Measurements from ENCODE around the gene TUBB2B.
"Not testable (repeated sequence)": the region's sequence is repeated elsewhere in the genome, so short reads cannot be mapped to it uniquely, and the experiment has no call there.

The TUBB2B gene

DNA sequence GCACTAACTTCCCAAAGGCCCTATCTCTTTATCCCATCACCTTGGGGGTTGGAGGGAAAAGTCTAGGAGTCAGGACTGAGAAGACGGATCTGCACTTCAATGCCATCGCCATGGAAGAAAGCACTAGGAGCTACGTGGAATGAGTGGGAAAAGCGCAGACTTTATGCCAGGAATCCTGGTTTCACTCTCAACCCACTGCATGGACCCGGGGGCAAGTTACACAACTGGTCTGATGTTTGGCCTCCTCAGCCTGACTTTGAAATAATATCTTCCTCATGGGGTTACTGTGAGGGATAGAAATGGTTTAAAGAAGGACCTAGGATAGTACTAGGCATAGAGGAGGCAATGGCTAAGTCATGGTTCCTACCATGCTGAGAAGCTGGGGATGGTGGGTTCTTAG, 17.8 kb upstream of the TUBB2B start:
- Histone ChIP-seq H3K36me3 (ENCODE audit: control insufficient read depth in 5 of 5, insufficient read depth in 5 of 5, low read length in 5 of 5) (no peaks in the 10 kb centered on the region), H3K9me3 (ENCODE audit: control insufficient read depth in 5 of 5, low read length in 5 of 5) (no peaks in the 10 kb centered on the region), H3K4me3 (ENCODE audit: low read depth in 1 of 5, low read length in 5 of 5) (no peak overlapping the region), H3K27ac (ENCODE audit: low read depth, low read length) (no peak overlapping the region), H3K9ac (ENCODE audit: low read length in 5 of 5) (no peak overlapping the region), H3K27me3 (ENCODE audit: control insufficient read depth in 5 of 5, insufficient read depth in 4 of 5, low read length in 5 of 5) (no peaks in the 10 kb centered on the region), H3K4me1 (ENCODE audit: control insufficient read depth in 5 of 5, insufficient read depth in 5 of 5, low read length in 5 of 5) (peaks cover 3 to 18% (median 15%) of the 10 kb centered on the region in 5 donors)

DNA sequence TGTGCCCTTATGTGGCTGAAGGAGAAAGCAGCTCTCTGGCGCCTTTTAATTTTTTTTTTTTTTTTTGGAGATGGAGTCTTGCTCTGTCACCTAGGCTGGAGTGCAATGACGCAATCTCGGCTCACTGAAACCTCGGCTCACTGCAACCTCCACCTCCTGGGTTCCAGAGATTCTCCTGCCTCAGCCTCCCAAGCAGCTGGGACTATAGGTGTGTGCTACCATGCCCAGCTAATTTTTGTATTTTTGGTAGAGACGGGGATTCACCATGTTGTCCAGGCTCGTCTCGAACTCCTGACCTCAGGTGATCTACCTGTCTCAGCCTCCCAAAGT, 17.3 kb upstream of the TUBB2B start:
- H3K4me3 ChIP-seq (ENCODE audit: low read depth in 1 of 5, low read length in 5 of 5); H3K9me3 ChIP-seq (ENCODE audit: control insufficient read depth in 5 of 5, low read length in 5 of 5); H3K27me3 ChIP-seq (ENCODE audit: control insufficient read depth in 5 of 5, insufficient read depth in 4 of 5, low read length in 5 of 5); H3K27ac ChIP-seq (ENCODE audit: low read depth, low read length); H3K36me3 ChIP-seq (ENCODE audit: control insufficient read depth in 5 of 5, insufficient read depth in 5 of 5, low read length in 5 of 5); H3K9ac ChIP-seq (ENCODE audit: low read length in 5 of 5): not testable (repeated sequence)
- peaks cover 3 to 15% (median 13%) of the 10 kb centered on the region in 5 donors for H3K4me1 ChIP-seq (ENCODE audit: control insufficient read depth in 5 of 5, insufficient read depth in 5 of 5, low read length in 5 of 5)

DNA sequence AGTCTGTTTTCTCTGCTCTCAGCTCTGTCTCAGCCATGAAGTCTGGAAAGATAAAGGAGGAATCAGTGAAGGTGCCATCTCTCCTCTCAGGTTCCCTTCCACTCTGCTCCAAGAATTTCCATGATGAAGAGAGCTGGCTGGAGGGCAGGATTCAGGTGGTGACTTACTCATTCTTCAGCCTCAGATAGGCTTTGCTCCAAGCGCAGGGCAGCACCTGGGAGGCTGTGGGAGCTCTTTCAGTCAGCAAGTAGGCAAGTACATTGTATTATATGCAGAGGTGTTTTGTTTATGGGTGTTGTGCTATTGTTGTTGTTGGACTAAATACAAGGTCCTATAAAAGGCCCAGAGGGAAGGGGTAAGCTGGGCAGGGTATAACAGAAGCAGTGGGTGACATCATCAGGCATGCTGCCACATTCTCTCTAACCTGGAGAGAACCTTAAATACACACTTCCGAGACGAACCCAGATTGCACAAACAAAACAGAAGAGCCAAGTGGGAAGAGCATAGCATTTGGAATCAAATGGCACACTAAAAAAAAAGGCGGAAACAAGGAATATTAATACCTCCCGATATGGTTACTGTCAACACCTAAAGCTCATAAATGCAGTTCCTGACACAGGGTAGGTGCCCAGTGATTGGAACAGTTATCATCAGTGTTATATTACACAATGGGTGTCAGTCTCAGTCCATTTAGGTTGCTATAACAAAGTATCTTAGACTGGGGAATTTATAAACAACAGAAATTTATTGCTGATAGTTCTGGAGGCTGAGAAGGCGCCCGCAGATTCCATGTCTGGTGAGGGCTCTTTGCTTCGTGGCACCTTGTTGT, 16.8 kb upstream of the TUBB2B start:
- no peak overlapping the region for H3K9ac ChIP-seq (ENCODE audit: low read length in 5 of 5)
- no peak overlapping the region for H3K27ac ChIP-seq (ENCODE audit: low read depth, low read length)
- H3K4me3 ChIP-seq (ENCODE audit: low read depth in 1 of 5, low read length in 5 of 5) = no peak overlapping the region
- no peaks in the 10 kb centered on the region for H3K27me3 ChIP-seq (ENCODE audit: control insufficient read depth in 5 of 5, insufficient read depth in 4 of 5, low read length in 5 of 5)
- no peaks in the 10 kb centered on the region for H3K36me3 ChIP-seq (ENCODE audit: control insufficient read depth in 5 of 5, insufficient read depth in 5 of 5, low read length in 5 of 5)
- peaks cover 3 to 15% (median 13%) of the 10 kb centered on the region in 5 donors for H3K4me1 ChIP-seq (ENCODE audit: control insufficient read depth in 5 of 5, insufficient read depth in 5 of 5, low read length in 5 of 5)
- H3K9me3 ChIP-seq (ENCODE audit: control insufficient read depth in 5 of 5, low read length in 5 of 5) = no peaks in the 10 kb centered on the region

DNA sequence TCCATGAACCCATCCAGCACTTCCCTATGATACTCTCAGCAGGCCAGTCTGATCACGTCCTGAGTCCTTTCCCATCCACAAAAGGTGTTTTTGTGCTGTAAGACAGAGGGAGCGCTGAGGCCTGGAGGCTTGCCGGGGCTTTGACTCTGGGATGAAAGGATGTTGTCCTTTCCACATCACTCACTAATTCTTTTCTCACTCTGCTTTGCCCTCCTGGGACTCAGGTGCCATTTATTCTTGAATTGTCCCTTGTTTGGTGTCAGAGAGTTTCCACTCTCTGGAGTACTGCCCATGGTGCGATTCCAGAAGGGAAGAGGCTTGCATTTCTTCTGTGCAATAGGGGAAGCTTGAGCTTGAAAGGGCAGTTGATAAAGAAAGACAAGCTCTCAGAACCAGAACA, 15.3 kb upstream of the TUBB2B start:
- Histone ChIP-seq H3K9me3 (ENCODE audit: control insufficient read depth in 5 of 5, low read length in 5 of 5) (no peaks in the 10 kb centered on the region), H3K9ac (ENCODE audit: low read length in 5 of 5) (no peak overlapping the region), H3K36me3 (ENCODE audit: control insufficient read depth in 5 of 5, insufficient read depth in 5 of 5, low read length in 5 of 5) (no peaks in the 10 kb centered on the region), H3K4me1 (ENCODE audit: control insufficient read depth in 5 of 5, insufficient read depth in 5 of 5, low read length in 5 of 5) (peaks cover 3 to 12% (median 8%) of the 10 kb centered on the region in 5 donors), H3K27me3 (ENCODE audit: control insufficient read depth in 5 of 5, insufficient read depth in 4 of 5, low read length in 5 of 5) (no peaks in the 10 kb centered on the region), H3K27ac (ENCODE audit: low read depth, low read length) (no peak overlapping the region), H3K4me3 (ENCODE audit: low read depth in 1 of 5, low read length in 5 of 5) (no peak overlapping the region)

DNA sequence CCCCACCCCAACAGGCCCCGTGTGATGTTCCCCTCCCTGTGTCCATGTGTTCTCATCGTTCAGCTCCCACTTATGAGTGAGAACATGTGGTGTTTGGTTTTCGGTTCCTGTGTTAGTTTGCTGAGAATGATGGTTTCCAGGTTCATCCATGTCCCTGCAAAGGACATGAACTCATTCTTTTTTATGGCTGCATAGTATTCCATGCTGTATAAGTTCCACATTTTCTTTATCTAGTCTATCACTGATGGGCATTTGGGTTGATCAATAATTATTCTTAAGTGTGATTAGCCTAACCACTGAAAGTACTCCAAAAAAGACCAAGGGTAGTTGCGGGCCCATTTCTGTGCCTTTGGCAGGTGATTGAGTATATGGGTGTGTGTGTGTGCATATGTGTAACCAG, 14.3 kb upstream of the TUBB2B start:
- H3K4me1 ChIP-seq (ENCODE audit: control insufficient read depth in 5 of 5, insufficient read depth in 5 of 5, low read length in 5 of 5); H3K9ac ChIP-seq (ENCODE audit: low read length in 5 of 5); H3K27ac ChIP-seq (ENCODE audit: low read depth, low read length); H3K9me3 ChIP-seq (ENCODE audit: control insufficient read depth in 5 of 5, low read length in 5 of 5); H3K4me3 ChIP-seq (ENCODE audit: low read depth in 1 of 5, low read length in 5 of 5); H3K27me3 ChIP-seq (ENCODE audit: control insufficient read depth in 5 of 5, insufficient read depth in 4 of 5, low read length in 5 of 5); H3K36me3 ChIP-seq (ENCODE audit: control insufficient read depth in 5 of 5, insufficient read depth in 5 of 5, low read length in 5 of 5): not testable (repeated sequence)

DNA sequence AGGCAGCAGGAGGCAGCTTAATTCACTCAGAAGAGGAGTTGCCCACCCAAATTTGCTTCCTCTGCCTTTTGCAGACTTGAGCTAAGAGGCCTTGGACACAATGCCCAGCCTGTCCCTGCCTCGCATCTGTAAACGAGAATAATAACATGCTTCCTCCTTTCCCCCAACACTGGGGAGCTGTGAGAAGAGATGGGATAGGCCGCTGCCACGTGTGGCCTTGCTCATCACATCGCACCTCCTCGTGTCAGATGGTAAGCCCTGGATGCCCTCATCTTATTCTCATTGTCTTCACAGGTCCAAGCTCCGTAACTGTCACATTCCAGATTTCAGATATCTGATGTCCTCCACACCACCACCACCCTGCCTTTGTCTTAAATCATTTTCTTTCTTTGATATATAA, 13.1 kb upstream of the TUBB2B start:
- Histone ChIP-seq H3K4me1 (ENCODE audit: control insufficient read depth in 5 of 5, insufficient read depth in 5 of 5, low read length in 5 of 5) (peaks cover 0 to 8% (median 0%) of the 10 kb centered on the region in 5 donors), H3K27ac (ENCODE audit: low read depth, low read length) (no peak overlapping the region), H3K9ac (ENCODE audit: low read length in 5 of 5) (no peak overlapping the region), H3K9me3 (ENCODE audit: control insufficient read depth in 5 of 5, low read length in 5 of 5) (no peaks in the 10 kb centered on the region), H3K27me3 (ENCODE audit: control insufficient read depth in 5 of 5, insufficient read depth in 4 of 5, low read length in 5 of 5) (no peaks in the 10 kb centered on the region), H3K4me3 (ENCODE audit: low read depth in 1 of 5, low read length in 5 of 5) (no peak overlapping the region), H3K36me3 (ENCODE audit: control insufficient read depth in 5 of 5, insufficient read depth in 5 of 5, low read length in 5 of 5) (no peaks in the 10 kb centered on the region)

DNA sequence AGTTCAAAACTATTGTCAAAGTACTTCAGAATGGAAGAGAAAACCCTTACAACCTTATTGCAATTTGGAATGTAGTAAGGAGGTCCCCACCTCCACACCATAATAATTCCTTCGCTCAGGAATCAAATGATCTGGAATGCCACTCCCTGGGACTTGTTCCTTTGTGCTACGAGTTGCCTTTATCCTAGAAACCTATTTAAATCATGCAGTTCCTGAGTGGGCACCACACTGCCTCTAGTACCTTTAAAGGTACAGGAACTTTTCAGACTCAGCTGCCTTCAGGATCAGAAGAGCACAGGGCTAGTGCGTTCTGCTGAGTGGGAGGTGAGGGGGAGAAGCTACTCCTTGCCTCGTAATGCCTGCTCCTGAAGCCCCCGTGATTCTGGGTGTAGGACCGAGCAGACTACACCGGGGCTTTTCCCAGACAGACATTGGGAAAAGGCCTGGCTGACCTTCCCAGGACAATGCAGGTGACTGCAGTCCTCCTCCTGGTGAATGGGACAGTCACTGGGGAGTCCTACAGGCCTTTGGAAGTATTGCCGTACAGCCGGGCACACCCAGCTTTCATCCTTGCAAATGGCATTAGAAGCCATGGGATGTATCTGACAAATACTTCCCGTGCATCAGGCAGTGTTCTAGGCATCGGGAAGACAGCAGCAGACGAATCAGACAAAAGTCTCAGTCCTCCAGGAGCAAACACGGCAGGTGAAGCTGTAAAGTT, 11.8 kb upstream of the TUBB2B start:
- H3K27ac ChIP-seq (ENCODE audit: low read depth, low read length) = no peak overlapping the region
- no peak overlapping the region for H3K9ac ChIP-seq (ENCODE audit: low read length in 5 of 5)

DNA sequence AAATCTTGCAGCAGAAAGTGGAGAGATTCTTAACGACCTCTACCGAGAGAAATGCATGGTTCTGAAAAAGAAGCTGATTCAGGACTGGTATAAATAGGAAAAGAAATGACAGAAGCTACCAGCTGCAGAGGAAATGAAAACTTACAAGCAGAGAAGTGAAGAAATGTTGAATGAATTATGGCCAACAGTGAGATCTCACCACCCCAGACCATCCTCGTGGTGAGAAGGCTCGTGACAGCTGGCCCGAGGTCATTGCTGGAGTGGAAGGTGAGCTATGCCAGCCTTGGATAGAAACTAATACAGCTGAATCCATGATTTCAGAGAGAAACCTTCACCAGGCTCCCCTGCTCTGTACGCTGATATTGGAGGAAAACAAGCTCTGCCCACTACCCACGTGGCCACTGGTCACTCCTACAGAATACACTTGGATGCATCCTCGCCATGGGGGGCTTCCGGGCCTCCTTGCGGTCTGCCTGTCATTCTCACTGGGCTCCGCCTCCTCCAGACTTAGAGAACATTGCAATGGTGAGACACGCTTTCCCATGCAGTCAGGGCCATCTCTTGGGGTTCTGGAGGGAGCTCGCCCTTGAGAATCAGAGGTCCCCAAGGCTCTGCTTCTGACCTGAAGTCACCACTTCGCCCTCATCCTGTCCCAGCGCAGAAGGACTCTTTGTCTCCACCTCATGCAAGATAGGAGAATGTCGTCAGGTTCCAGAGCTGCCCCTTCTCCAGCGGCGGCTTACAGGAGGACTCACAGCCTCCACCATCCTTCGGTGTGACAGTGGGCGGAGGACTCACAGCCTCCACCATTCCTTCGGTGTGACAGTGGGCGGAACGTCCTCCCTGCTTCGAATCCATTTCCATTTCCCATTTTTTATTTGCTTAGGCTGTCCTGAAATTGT, 10.6 kb upstream of the TUBB2B start:
- Histone ChIP-seq H3K9ac (ENCODE audit: low read length in 5 of 5) (peak overlapping the region in 1 of 5 donors; percentile 17), H3K4me3 (ENCODE audit: low read depth in 1 of 5, low read length in 5 of 5) (no peak overlapping the region), H3K27ac (ENCODE audit: low read depth, low read length) (no peak overlapping the region), H3K27me3 (ENCODE audit: control insufficient read depth in 5 of 5, insufficient read depth in 4 of 5, low read length in 5 of 5) (peaks cover 0 to 7% (median 3%) of the 10 kb centered on the region in 5 donors), H3K4me1 (ENCODE audit: control insufficient read depth in 5 of 5, insufficient read depth in 5 of 5, low read length in 5 of 5) (peaks cover 0 to 12% (median 0%) of the 10 kb centered on the region in 5 donors), H3K36me3 (ENCODE audit: control insufficient read depth in 5 of 5, insufficient read depth in 5 of 5, low read length in 5 of 5) (no peaks in the 10 kb centered on the region), H3K9me3 (ENCODE audit: control insufficient read depth in 5 of 5, low read length in 5 of 5) (no peaks in the 10 kb centered on the region)

More for the DNA sequence above, 11.8 kb upstream of the TUBB2B start:
- Histone ChIP-seq H3K27me3 (ENCODE audit: control insufficient read depth in 5 of 5, insufficient read depth in 4 of 5, low read length in 5 of 5) (peaks cover 0 to under 1% (median 0%) of the 10 kb centered on the region in 5 donors), H3K4me1 (ENCODE audit: control insufficient read depth in 5 of 5, insufficient read depth in 5 of 5, low read length in 5 of 5) (peaks cover 0 to 8% (median 0%) of the 10 kb centered on the region in 5 donors), H3K36me3 (ENCODE audit: control insufficient read depth in 5 of 5, insufficient read depth in 5 of 5, low read length in 5 of 5) (no peaks in the 10 kb centered on the region), H3K4me3 (ENCODE audit: low read depth in 1 of 5, low read length in 5 of 5) (no peak overlapping the region), H3K9me3 (ENCODE audit: control insufficient read depth in 5 of 5, low read length in 5 of 5) (no peaks in the 10 kb centered on the region)

DNA sequence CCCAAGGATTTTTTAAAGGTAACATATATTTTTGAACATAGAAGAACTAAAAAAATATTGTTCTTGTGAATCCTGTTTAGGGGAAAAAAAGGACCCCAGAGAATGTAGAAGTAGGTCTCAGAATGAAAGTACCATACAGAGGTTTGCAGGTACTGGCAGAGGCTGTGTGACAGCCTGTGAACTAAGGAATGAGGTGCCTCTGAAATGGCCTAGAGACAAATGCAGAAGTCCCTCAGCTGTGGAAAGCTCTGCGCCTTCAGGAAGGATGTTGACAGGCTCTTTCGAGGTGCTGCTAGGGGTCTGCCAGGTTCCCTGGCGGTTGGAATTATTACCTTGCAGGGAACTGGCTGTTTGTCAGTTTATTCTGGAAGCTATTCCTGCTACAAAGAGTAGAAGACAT, 8.6 kb upstream of the TUBB2B start:
- peaks cover 0 to 7% (median 3%) of the 10 kb centered on the region in 5 donors for H3K27me3 ChIP-seq (ENCODE audit: control insufficient read depth in 5 of 5, insufficient read depth in 4 of 5, low read length in 5 of 5)

More for the DNA sequence above, 8.6 kb upstream of the TUBB2B start:
- Histone ChIP-seq H3K9ac (ENCODE audit: low read length in 5 of 5) (no peak overlapping the region), H3K4me1 (ENCODE audit: control insufficient read depth in 5 of 5, insufficient read depth in 5 of 5, low read length in 5 of 5) (peaks cover 1 to 26% (median 13%) of the 10 kb centered on the region in 5 donors), H3K27ac (ENCODE audit: low read depth, low read length) (no peak overlapping the region), H3K4me3 (ENCODE audit: low read depth in 1 of 5, low read length in 5 of 5) (no peak overlapping the region), H3K9me3 (ENCODE audit: control insufficient read depth in 5 of 5, low read length in 5 of 5) (no peaks in the 10 kb centered on the region), H3K36me3 (ENCODE audit: control insufficient read depth in 5 of 5, insufficient read depth in 5 of 5, low read length in 5 of 5) (no peaks in the 10 kb centered on the region)

All from subcutaneous abdominal adipose tissue (tissue), 5 donors.